ENCODE measurements around the gene TBL1X.
"Not testable (repeated sequence)": the region's sequence is repeated elsewhere in the genome, so short reads cannot be mapped to it uniquely, and the experiment has no call there.

GRCh38 chrX:9435086-9435485 lies 29.8 kb upstream of the TBL1X start:
- TF ChIP-seq CTCF (IDR thresholded peaks at IDR 0.05; ENCODE audit: low read depth, low read length); MAX (IDR thresholded peaks at IDR 0.05; ENCODE audit: low read depth, low read length); POLR2A (IDR thresholded peaks at IDR 0.05; ENCODE audit: extremely low read depth, insufficient read length); MYC (IDR thresholded peaks at IDR 0.05; ENCODE audit: low read depth, low read length): not testable (repeated sequence)

Measured in NB4 (cell line).